ENCODE measurements around the gene LRPAP1.
"Not testable (repeated sequence)": the region's sequence is repeated elsewhere in the genome, so short reads cannot be mapped to it uniquely, and the experiment has no call there.

DNA sequence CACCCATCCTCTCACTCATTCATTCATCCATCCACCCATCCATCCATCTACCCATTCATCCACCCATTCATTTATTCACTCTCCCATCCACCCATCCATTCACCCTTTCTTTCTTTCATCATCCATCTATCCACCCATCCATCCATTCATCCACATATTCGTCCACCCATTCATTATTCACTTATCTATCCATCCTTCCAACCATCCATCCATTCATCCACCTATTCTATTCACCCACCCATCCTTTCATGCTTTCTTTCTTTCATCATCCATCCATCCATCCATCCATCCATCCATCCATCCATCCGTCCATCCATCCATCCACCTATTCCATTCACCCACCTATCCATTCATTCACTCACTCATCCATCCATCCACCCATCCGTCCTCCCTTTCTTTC, 45.8 kb upstream of the LRPAP1 start:
- TF ChIP-seq, protein P1, sequence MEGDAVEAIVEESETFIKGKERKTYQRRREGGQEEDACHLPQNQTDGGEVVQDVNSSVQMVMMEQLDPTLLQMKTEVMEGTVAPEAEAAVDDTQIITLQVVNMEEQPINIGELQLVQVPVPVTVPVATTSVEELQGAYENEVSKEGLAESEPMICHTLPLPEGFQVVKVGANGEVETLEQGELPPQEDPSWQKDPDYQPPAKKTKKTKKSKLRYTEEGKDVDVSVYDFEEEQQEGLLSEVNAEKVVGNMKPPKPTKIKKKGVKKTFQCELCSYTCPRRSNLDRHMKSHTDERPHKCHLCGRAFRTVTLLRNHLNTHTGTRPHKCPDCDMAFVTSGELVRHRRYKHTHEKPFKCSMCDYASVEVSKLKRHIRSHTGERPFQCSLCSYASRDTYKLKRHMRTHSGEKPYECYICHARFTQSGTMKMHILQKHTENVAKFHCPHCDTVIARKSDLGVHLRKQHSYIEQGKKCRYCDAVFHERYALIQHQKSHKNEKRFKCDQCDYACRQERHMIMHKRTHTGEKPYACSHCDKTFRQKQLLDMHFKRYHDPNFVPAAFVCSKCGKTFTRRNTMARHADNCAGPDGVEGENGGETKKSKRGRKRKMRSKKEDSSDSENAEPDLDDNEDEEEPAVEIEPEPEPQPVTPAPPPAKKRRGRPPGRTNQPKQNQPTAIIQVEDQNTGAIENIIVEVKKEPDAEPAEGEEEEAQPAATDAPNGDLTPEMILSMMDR (IDR thresholded peaks at IDR 0.05; ENCODE audit: low read depth, low read length) = not testable (repeated sequence)
- not testable (repeated sequence) for TF ChIP-seq MYC (IDR thresholded peaks at IDR 0.05; ENCODE audit: low read depth, low read length); POLR2A (IDR thresholded peaks at IDR 0.05; ENCODE audit: extremely low read depth, insufficient read length)
- TF ChIP-seq, protein P2, sequence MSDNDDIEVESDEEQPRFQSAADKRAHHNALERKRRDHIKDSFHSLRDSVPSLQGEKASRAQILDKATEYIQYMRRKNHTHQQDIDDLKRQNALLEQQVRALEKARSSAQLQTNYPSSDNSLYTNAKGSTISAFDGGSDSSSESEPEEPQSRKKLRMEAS (IDR thresholded peaks at IDR 0.05; ENCODE audit: low read depth, low read length) = not testable (repeated sequence)

All from NB4 (cell line).